HG03060 (cell line): ENCODE data around the gene CC2D2A.

ENCODE experiments used
- ATAC-seq: cut with Tn5 transposase; IDR thresholded peaks from one replicate; pipeline ENCODE4 v1.9.1; 2021; ENCODE audit warnings: low read depth, moderate number of reproducible peaks; ENCODE audit not compliant: unreplicated experiment

Gene CC2D2A

GRCh38 chr4:15459706-15460105 lies 10.0 kb upstream of the CC2D2A start:
- ATAC-seq, result no peak

GRCh38 chr4:15466596-15466995 lies 3.1 kb upstream of the CC2D2A start:
- ATAC-seq, result no peak

GRCh38 chr4:15470128-15470475 lies 420 bp downstream of the CC2D2A start:
- no peak for ATAC-seq

- no peak for ATAC-seq
These were observed 6.7 kb downstream of the CC2D2A start for GRCh38 chr4:15476396-15476795.

GRCh38 chr4:15478724-15479088 lies 9.0 kb downstream of the CC2D2A start:
- no peak for ATAC-seq

- ATAC-seq, result no peak
These were observed 9.6 kb downstream of the CC2D2A start for GRCh38 chr4:15479089-15479912.

GRCh38 chr4:15479913-15480185 lies 10.2 kb downstream of the CC2D2A start:
- ATAC-seq, result no peak

- ATAC-seq, result no peak
These were observed 12.5 kb downstream of the CC2D2A start for GRCh38 chr4:15481961-15482745.

GRCh38 chr4:15482842-15483241 lies 13.2 kb downstream of the CC2D2A start:
- no peak for ATAC-seq

- no peak for ATAC-seq
These were observed 18.5 kb downstream of the CC2D2A start for GRCh38 chr4:15488136-15488535.

- no peak for ATAC-seq
These were observed 19.2 kb downstream of the CC2D2A start for GRCh38 chr4:15488658-15489470.

GRCh38 chr4:15489551-15489950 lies 19.9 kb downstream of the CC2D2A start:
- no peak for ATAC-seq

GRCh38 chr4:15493411-15493810 lies 23.7 kb downstream of the CC2D2A start:
- ATAC-seq, result no peak

GRCh38 chr4:15495621-15496020 lies 25.9 kb downstream of the CC2D2A start:
- ATAC-seq, result no peak

GRCh38 chr4:15498356-15498755 lies 28.7 kb downstream of the CC2D2A start:
- no peak for ATAC-seq

- no peak for ATAC-seq
These were observed 31.0 kb downstream of the CC2D2A start for GRCh38 chr4:15500701-15501100.

GRCh38 chr4:15501941-15502340 lies 32.3 kb downstream of the CC2D2A start:
- ATAC-seq, result no peak

- ATAC-seq, result no peak
These were observed 32.7 kb downstream of the CC2D2A start for GRCh38 chr4:15502384-15502783.

- ATAC-seq, result no peak
These were observed 34.4 kb downstream of the CC2D2A start for GRCh38 chr4:15504041-15504440.

GRCh38 chr4:15506464-15506863 lies 36.8 kb downstream of the CC2D2A start:
- ATAC-seq, result no peak

- no peak for ATAC-seq
These were observed 38.0 kb downstream of the CC2D2A start for GRCh38 chr4:15507679-15508078.
